TTC549 (cell line): Measurements from ENCODE around the gene NUP210L.

Source experiments
- FAIRE-seq: peaks from 2 replicates; lab custom pipeline; 2012; peaks lifted over from hg19 to GRCh38; lab: Jason Lieb, UNC

NUP210L gene

DNA sequence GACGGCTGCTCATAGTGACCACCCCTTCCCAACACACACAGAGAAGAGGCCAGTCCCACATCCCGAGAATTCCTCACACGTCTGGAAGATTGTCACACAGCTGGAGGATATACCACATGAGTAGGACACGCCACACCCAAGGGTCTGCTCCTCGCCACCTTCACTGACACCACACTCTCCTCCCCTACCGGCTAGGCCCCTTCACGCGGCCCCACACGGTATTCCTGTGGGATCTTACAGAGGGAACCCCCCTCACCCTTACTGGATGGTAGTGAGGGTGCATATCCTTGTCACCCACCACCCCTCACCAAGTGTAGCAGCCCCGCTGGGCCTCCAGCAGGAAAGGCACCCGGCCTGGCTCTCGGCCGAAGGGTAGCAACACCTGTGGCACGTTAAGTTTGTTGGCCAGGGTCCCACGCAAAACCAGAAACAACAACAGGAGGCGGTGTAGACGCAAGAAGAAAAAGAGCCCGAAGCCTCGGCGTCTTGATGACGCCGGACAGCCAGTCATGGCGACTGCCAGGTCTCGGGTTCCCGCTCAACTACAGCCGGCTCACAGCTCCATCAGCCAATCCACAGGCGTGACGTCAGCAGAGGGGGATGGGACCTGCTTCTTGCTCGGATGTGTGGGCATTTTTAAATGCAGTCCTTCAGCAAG is at the start of gene NUP210L:
Gene NUP210L, minus strand, starts transcription at position 540 of the 658 bp plus-strand sequence.
- no peak for FAIRE-seq

DNA sequence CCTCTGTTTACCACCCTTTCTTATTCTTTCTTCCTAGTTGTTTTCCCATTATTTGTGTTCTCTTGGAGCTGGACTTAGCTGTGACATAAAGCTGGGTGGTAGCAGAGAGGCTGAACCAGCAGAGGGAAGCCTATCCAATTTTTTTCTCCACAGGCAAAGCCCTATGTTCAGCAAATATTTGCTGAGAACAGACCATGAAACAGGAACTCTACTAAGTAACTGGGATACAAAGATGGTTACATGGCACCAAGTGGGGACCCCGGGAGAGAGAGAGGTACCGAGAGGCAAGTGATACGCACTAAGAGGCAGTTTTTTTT is 44.6 kb upstream of the NUP210L start:
- peak; percentile 66 for FAIRE-seq

DNA sequence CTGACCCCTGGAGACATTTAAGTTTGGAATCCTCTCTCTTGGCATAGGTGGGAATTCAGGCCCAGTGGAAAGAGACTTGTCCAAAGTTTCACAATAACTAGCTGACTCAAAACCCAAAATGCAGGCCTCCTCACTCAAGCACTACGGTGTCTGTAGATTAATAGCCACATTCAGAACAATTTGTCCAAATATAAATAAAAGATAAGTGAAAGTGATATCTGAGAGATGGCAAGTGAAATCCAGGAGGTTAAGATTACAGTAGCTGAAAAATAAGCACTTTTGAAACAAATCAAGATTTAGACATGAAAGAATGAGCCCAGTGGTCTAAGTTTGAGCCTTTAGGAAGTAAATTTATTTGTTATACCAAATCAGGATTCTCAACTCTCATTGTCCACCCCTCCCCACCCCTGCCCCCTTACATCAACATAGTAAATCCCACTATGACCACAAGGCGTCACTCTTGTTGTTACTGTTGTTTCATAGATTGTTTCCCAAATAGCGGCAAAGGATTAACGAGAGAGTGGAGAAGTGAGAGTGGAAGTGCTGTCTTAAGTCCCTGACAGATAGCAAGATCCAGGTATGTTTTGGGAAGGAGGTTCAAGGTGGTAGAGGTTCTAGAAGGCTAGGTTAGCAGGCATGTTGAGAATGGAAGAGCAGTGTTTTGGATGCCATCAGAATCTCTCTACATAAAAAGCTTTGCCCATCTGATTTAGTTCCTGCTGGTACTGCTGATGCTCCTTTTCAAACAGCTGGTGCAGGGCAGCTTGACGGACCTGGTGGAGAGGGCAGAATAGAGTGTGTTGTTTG is 44.1 kb upstream of the NUP210L start:
- FAIRE-seq = peak; percentile 46

DNA sequence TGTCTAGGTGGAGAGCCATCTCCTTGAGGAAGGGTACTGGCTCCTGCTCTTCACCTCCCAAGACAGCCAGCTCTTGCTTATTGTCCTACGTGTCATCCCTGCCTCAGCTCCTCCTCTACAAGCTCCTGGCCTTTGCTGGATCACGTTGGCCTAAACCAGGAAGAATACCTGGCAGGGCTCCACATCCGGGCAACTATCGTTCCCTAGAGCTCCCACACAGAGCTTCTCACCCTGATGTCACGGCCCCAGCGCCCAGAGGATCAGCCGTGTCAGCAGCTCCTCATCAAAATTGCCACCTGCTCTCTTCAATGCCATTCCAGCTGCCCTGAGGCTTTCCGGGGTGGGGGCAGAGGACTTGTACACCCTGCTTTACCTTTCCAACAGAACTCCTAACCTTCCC is 38.9 kb upstream of the NUP210L start:
- no peak for FAIRE-seq

DNA sequence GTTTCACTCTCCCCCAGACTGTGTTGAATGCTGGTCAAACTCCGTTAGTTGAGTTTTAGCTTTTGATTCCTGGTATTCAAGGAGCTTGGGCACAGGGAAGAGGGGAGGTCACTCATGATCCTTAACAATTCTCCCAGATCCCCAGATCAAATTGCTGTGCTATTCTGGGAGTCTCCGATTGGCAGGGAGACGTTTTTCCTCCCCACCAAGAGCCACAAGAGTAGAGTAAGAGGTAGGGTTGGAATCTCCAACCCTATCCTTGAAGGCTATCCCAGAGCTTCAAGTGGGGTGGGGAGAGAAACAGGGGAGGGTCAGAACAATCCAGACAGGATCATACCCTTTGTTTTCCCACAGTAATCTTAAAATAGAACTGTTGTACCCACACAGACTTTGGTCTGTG is 37.6 kb upstream of the NUP210L start:
- FAIRE-seq = no peak

DNA sequence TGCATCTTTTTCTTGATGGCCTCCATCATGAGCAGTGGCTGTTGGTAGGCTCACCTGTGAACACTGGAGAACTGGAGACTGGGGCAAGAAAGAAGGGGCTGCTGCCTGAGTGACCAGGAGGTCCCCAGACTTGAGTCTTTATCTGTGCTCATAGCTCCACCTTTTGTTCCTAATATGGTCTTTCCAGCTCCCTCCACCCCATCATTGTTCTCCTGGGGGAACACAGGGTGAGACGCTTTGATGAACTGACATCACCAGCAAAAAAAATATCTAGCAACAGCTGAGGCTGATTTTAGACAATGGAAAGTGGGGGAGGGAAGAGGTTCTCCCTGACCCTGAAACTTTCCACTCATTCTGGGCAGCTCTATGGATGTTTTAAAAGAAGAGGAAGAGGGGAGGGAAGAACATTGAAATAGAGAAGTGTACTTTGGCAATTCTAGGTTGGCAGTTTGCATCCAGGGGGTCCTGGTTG is 37.2 kb upstream of the NUP210L start, which contains the start of gene TPM3:
Gene TPM3, minus strand, starts transcription at position 111 of the 472 bp plus-strand sequence. Its CDS starts 82 bp downstream, at position 29.
- no peak for FAIRE-seq

DNA sequence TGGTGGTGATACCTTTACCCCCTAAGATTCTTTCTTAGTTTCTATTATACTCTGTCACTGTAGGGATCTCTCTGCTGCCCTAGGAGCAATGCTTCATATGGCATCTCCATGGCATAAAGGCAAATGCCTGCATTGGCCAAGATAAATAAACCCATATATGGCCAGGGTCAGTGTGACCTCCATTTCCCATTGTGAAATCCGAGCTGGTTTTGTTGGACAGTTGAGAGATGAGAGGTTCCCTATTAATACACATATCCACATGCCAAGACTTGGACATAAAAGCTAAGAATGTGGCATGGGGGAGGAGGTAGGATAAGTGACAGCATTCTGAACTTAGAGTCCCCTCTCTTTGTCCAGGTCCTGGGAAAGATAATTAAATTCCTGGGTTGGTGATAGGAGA is 35.7 kb upstream of the NUP210L start:
- no peak for FAIRE-seq

DNA sequence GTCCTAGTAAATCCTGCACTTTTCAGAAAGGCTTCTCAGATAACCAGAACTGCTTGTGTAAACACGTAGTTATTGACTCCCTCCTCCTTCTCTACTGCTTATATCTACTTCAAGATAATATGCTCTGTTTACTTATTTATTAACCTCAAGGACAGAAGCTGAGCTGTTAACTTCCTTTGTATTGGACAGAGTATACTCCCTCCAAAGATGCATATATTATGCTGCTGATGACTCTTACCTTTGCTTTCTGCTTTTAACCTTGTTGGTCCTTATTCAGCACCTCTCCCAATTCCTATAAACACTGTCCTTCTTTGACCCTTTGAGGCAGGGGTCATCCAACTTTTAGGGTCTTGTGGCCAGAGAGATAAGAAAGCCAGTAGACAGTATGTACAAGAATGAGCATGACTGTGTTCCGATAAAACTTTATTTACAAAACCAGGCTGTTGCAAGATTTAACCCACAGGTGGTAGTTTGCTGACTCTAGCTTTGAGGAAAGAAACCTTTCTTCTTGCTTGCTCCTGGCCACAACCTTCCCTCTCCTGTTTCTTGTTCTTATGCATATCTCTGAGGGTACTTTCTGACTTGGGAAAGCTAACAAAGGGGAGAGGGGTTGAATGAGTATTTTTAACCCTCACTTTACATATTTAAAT is 32.1 kb upstream of the NUP210L start:
- FAIRE-seq = no peak

DNA sequence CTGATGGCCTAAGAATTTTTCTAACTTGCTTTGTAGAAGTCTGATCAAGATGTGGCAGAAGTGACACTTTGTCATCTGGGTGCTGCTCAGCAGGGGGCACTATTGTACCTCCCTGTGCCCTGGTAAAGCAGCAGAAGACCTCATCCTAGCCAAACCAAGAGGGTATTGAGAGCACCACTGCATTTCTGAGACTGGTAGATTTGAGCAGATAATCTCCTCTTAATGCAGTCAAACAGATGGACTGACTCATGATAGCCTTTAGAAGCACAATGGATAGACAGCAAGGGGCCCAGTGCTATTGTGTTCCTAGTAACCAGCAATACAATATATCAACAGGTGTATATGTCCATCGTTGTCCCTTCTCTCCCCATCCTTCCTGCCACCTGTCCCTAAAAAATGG is 31.3 kb upstream of the NUP210L start:
- peak; percentile 23 for FAIRE-seq

DNA sequence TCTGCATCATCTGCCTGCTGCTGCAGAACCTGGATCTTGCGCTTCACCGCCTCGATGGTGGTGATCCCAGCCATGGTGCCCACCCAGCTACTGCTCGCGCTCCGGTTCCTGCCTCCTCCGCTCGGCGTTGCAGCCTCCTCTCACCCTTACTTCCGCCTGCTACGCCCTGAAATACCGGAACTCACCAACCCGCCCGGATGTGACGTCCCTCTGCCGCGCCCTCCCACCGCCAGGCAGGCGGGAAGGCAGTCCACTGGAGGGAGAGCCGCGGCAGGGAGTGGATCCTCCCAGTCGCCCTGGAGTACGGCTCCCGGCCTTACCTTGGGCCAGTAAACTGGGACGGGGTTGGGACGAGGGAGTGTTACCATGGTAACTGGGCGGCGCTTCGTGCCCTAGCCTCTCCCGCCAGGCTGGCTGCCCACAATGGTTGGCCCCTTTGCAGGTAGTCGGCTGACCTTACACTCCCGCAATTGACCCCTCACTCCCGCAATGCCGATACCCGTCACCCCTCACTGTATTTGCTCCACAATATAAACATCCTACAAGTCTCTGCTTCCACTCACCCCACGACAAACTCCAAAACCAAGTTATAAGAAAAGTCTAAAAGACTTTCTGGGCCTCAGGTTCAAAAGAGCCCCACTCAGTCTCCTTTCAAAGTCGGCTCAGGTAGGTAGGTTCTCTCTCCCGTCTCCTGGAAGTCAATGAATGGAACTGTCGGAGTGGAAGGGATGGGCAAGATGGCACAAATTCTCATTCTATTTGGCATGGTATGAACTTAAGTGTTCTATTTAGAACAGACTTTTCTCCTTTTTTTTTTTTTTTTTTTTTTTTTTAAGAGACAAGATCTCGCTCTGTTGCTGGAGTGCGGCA is 28.4 kb upstream of the NUP210L start:
- FAIRE-seq = peak; percentile 97

DNA sequence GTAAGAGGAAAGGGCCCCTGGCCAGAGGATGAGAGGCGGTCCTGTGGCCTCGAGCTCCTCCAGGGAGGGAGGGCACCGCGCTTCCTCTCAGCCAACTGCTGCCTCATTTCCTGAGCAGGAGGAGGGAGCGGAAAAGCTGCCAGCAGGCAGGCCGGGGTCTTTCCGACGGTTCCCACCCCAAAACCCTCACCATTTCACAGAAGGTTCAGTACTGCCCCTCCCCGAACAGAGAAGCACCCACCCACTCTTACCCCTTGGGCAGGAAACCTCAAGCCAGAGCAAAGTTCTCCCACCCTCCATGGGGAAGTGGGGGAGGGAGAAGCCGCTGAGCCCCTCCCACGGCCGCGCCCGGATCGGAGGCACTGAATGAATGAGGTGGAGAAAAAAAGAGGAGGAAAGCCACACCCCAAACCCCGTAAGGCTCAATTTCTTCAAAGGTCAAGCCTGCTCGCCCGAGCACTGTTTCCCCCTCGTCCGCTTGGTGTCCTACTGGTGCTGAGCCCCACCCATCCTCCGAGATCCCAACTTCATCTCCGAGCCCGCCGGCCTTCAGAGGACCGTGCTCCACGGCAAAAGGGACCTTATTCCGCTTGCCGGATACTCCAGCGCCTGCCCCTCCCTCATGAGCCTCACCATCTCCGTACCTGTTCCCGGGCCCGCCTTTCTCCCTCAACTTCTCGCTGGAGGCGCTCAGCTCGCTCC is 27.6 kb upstream of the NUP210L start:
- no peak for FAIRE-seq

DNA sequence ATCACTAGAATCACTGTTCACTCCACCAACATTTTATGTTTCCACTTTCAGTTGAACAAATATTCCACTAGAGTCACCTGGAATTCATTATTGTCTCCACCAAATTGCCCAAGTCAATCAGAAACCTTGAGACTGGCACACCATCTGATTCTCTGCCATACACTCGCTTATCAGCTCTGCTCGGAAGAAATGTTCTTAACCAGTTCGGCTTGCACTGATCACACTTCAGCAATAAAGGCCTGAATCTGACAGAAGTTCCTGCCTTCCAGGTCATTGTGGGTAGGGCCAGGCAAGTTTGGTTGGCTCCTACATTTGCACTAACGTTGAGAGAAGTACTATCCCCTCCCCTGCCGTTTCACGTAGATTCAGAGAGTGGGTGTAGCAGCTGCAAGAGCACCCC is 27.1 kb upstream of the NUP210L start:
- FAIRE-seq = no peak

DNA sequence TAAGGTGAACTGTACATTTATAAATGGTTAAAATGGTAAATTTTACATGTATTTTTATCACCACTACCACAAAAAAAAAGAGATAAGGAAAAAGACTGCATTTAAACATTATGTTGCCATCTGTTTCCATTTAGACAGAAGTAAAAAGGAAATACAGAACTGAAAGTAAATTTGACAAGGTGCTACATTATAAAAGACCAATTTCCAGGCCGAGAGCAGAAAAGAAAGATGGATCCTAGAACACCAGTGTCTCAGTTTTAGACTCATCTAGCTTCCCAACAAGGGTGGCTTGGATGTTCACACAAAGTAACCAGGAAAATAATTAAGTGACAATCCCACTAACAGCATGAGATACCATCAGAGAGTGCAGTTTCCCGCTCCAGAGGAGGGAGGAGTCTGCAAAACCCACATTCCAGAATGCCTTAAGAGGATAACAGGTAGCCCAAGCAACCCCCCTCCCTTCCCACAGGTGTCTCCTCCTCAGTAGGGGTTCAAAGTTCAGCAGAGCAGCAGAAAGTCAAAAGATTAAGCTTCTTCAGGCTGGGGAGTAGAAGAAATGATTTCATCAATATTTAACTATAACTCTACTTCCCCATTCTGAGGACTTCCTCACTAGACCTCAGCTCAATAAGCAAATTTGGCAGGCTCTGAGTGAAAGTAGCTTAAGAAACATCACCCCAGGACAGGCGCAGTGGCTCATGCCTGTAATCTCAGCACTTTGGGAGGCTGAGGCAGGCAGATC is 25.2 kb upstream of the NUP210L start:
- no peak for FAIRE-seq

DNA sequence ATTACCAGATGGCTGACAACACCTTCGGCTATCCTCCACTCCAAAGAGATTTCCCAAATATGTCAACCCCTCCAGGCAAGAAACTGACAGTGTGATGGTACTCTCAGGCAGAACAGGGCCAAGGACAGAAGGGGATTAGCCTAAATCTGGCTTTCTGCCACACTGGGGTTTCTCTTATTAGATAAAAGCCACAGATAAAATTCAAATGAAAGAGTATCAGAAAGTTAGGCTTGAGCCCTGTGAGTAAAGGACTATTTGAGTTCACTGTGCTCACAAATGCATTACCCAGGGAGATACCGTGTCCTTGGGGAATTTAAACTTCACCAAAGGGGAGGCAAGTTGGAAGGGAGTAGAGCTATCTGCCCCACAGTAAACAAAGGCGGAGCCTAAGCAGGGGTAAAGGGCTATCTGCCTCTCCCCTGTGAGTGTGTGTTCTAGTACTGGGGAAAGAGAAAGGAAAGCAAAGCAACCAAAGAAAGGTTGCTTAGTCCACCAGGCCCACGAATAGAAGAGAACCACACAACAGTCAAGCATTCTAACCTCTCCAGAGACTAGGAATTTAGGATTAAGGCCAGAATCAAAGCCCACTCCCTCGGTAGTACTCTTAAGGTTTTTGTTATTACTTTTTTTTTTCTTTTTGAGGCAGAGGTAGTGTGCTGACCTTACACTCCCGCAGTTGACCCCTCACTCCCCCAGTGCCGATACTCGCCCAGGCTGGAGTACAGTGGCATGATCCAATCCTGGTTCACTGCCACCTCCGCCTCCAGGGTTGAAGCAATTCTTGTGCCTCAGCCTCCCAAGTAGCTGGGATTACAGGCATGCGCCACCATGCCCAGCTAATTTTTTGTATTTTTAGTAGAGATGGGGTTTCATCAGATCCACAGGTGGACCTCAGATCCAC is 24.3 kb upstream of the NUP210L start:
- FAIRE-seq = no peak

DNA sequence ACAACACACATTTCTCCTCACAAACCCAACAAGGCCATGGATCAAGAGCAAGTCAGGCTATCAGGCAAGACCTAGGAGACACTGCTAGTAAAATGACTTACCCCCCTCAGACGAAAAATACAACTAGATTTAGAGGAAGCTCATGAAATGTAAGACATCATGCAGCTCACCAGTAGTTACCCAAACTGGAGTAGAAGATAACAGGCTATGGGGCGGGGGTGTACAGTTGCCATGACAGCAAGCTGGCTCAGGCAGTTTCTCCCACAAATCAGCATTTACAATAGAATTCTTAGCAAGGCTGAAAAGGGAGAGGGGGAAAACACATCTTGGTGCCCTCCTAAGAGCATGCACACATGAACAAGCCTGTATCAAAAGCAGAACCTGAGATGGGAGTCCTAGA is 23.1 kb upstream of the NUP210L start:
- FAIRE-seq = no peak

DNA sequence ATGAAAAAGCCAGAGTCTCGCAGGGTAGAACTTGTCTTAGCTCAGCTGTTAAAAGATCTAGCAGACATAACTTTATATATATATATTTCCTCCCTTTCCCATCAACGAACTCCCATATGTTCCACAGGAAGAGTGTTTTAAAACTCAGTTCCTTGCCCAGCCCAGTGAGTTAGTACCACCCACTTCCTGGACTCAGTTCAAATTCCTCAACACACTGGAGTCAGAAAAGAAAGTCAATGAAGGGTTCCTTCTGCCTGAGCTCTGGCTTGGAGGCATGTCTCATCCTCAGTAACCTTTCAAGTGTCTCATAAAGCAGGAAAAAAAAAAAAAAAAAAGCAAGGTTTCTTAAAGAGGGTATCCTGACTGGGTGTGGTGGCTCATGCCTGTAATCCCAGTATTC is 21.5 kb upstream of the NUP210L start:
- FAIRE-seq = no peak

DNA sequence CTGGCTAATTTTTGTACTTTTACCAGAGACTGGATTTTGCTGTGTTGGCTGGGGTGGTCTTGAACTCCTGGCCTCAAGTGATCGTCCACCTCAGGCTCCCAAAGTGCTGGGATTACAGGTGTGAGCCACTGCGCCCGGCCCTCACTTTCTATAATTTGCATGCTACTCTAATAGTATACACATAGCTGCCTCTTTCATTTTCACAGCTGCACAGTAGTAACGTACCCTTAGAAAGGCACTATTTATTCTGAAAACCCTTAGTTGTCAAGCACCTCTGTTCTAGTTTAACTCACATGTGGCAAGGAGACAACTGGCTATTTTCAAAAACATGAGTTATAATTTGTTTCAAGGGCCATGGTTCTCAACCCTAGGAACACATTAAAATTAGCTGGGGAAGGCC is 19.8 kb upstream of the NUP210L start:
- no peak for FAIRE-seq

DNA sequence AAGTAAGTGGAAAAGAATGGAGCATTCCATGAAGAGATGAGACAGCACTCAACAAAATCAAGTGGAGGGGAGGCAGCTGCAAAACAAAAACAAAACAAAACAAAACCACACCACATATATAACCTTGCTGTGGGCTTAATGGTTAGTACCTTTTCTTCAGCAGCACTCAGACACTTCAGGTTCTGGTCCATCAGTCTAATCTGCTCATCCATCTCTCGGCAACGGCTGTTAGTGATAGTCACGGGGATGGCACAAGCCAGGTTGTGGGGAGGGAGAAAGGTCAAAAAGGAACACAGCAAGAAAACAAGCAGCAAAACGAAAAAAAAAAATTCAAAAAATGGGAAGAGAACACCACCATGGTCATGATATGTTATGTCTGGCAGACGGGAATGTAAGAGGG is 17.0 kb upstream of the NUP210L start:
- no peak for FAIRE-seq

DNA sequence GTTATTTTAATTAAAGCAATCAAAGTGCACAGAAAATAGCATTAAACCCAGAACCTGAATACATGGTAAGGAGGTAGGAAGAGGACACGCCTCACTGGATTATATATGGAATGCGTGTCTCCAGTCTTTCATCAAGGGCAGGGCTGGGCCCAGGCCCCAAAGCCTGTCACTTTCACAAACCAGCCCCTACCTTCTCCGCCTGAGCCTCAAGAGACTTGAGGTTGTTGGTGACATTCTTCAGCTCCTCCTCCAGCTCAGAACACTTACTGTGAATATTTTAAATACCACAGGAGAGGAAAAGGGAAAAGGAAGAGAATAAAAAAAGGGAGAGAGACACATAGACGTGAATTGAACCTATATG is 16.3 kb upstream of the NUP210L start:
- FAIRE-seq = no peak
